Measurements from ENCODE around the gene RBM4B.
"Not testable (repeated sequence)": the region's sequence is repeated elsewhere in the genome, so short reads cannot be mapped to it uniquely, and the experiment has no call there.

The RBM4B gene

GRCh38 chr11:66641834-66642233 is 35.9 kb downstream of the RBM4B start:
- DNase-seq (ENCODE audit: low read depth, low spot score), result no peak

GRCh38 chr11:66639814-66640340 is 37.8 kb downstream of the RBM4B start:
- DNase-seq (ENCODE audit: low read depth, low spot score), result not testable (repeated sequence)

GRCh38 chr11:66639066-66639813 is 38.4 kb downstream of the RBM4B start:
- no peak for DNase-seq (ENCODE audit: low read depth, low spot score)

- DNase-seq (ENCODE audit: low read depth, low spot score), result peak; percentile 94
Measured at GRCh38 chr11:66638177-66639065, 39.3 kb downstream of the RBM4B start, which contains the start of gene RBM4. RBM4 (plus strand) TSS chr11:66638703; CDS start chr11:66639712, 1,009 bp downstream.

- DNase-seq (ENCODE audit: low read depth, low spot score), result no peak
Measured at GRCh38 chr11:66637557-66638176, 40.0 kb downstream of the RBM4B start.

- no peak for DNase-seq (ENCODE audit: low read depth, low spot score)
Measured at GRCh38 chr11:66636411-66636810, 41.3 kb downstream of the RBM4B start.

GRCh38 chr11:66632952-66633351 is 44.7 kb downstream of the RBM4B start:
- DNase-seq (ENCODE audit: low read depth, low spot score), result no peak

GRCh38 chr11:66631883-66632282 is 45.8 kb downstream of the RBM4B start:
- no peak for DNase-seq (ENCODE audit: low read depth, low spot score)

- no peak for DNase-seq (ENCODE audit: low read depth, low spot score)
Measured at GRCh38 chr11:66629356-66629755, 48.3 kb downstream of the RBM4B start.

GRCh38 chr11:66628061-66628603 is 49.6 kb downstream of the RBM4B start:
- no peak for DNase-seq (ENCODE audit: low read depth, low spot score)

GRCh38 chr11:66626926-66627325 is 50.8 kb downstream of the RBM4B start:
- no peak for DNase-seq (ENCODE audit: low read depth, low spot score)

- no peak for DNase-seq (ENCODE audit: low read depth, low spot score)
Measured at GRCh38 chr11:66626382-66626781, 51.3 kb downstream of the RBM4B start.

GRCh38 chr11:66625752-66626149 is 51.9 kb downstream of the RBM4B start:
- no peak for DNase-seq (ENCODE audit: low read depth, low spot score)

GRCh38 chr11:66625041-66625751 is 52.5 kb downstream of the RBM4B start:
- no peak for DNase-seq (ENCODE audit: low read depth, low spot score)

- DNase-seq (ENCODE audit: low read depth, low spot score), result no peak
Measured at GRCh38 chr11:66624450-66624849, 53.2 kb downstream of the RBM4B start.

- DNase-seq (ENCODE audit: low read depth, low spot score), result no peak
Measured at GRCh38 chr11:66619080-66619554, 58.6 kb downstream of the RBM4B start.

GRCh38 chr11:66617155-66617834 is 60.4 kb downstream of the RBM4B start:
- DNase-seq (ENCODE audit: low read depth, low spot score), result no peak

GRCh38 chr11:66616379-66617154 is 61.1 kb downstream of the RBM4B start, which contains the start of gene RBM14:
RBM14 (plus strand) TSS chr11:66616630; CDS start chr11:66616721, 91 bp downstream.
- peak; percentile 98 for DNase-seq (ENCODE audit: low read depth, low spot score)
